Stimulated activated CD8-positive, alpha-beta memory T cell treated with anti-CD3 and anti-CD28 coated beads, Interleukin-7, amount 100 ng/mL, for 4 hours (primary cell): ENCODE data around the gene MASP1.
"Not testable (repeated sequence)": the region's sequence is repeated elsewhere in the genome, so short reads cannot be mapped to it uniquely, and the experiment has no call there.

ENCODE experiments used
- DNase-seq, 2 donors: peaks; one replicate each; pipeline ENCODE4 v3.0.0-alpha.2; 2020; ENCODE audit warnings: low read depth in 2 of 2

The MASP1 gene

DNA sequence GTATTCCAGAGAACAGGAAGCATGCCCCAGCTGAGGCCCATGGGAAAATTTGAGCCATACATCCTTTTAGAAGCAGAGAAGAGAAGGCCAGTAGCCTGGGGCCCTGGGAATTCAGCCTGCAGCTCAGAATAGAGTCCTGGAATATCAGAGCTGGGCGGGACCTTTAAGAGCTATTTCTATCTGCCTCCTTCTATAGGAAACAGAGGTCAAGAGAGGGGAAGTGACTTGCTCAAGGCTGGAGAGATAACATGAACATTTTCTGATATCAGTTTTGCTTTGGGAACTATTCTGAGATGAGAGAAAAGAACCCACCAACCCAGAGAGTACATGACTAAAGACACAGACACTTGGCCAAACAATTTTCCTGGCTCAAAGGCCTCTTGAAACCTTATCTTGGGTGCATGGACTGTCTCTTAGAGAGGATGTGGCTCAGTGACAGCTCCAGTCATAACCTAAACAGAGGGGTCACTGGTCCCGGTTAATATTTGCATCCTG lies 26.0 kb downstream of the MASP1 start:
- no peak for DNase-seq

DNA sequence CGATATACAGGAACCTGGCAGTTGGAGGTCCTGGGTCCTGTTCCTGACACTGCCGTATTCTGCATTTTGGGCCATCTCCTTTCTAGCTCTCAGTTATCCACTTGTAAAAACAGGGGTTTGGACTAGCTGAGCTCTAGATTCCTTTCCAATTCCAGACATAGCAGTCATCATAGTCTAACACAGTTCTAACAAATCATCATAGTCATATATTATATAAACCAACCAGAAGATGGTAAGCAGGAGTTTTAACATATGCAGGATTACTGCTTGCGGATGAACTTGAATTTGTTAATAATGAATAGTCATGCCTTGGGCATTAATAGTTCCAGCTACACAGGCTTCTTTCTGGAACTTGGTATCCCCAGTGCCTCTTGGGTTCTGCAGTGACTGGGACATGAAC lies 26.6 kb downstream of the MASP1 start:
- DNase-seq = no peak

GRCh38 chr3:187264021-187264420 lies 27.5 kb downstream of the MASP1 start:
- no peak for DNase-seq

DNA sequence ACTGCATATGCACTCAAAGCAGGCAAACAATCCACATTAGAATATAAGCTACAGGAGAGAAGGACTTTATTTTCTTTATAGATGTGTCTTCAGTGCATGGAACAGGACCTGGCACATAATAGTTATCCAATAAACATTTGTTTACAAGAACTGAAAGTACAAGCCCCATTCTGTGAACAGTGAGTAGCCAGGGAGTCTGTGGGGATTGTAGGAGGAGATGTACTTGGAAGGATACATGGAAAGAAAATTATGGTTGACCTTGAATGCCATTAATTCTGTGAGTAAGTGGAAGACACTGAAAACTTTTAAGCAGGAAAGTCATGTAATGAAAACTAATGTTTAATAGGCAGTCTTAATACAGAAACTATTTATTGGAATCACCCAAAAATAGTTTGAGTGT lies 28.3 kb downstream of the MASP1 start:
- no peak for DNase-seq

DNA sequence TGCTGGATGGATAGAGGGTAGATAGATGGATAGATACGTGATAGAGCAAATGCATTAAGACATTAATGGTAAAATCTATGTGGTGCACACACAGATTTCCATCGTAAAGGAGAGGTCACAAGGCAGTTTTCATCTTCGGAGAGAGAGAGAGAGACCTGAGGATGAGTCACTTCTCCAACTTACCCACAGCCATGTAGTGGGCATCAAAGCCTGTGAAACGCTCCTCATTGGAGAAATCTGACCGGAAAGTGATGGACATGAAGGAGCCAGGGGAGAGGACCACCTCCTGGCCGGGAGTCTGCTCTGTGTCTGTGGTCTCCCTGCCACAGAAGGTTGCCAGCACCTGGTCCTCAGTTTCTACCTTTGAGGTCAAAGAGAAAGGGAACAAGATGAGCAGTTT lies 29.2 kb downstream of the MASP1 start:
- DNase-seq = no peak

DNA sequence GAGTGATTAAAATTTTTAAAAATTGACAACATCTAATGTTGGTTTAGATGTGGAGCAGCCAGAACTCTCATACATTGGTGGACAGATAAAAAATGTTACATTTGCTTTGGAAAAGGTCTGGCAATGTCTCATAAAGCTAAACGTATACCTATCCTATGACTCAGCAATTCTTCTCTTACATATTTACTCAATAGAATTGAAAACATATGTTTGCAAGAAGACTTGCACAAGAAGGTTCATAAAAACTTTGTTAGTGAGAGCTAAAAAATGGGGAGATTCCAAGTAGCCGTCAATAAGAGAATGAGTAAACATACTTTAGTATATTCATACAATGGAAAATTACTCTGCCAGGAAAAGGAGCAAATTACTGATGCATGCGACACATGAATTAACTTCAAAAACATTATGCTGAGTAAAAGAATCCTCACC lies 30.0 kb downstream of the MASP1 start:
- no peak for DNase-seq

DNA sequence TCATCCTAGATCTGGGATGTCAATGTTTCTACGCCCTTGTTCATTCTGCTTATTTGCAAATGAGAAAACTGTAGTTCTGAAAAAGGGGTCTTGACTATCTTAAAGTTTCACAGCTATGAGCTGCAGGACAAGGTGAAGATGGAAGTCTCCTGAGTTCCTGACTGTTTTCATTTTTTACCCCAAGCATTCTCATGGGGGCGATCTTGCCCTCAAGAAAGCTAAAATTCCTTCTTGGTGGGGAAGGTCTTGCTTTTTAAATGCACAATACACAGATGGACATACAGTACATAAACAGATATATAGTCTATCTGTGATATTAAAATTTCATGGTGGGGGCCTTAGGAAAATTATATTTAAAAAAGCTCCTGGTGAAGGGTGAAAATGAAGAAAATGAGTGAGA lies 32.4 kb downstream of the MASP1 start:
- DNase-seq = no peak

- no peak for DNase-seq
Measured at GRCh38 chr3:187257992-187258692, 33.4 kb downstream of the MASP1 start.

GRCh38 chr3:187257471-187257870 lies 34.1 kb downstream of the MASP1 start:
- DNase-seq = no peak

DNA sequence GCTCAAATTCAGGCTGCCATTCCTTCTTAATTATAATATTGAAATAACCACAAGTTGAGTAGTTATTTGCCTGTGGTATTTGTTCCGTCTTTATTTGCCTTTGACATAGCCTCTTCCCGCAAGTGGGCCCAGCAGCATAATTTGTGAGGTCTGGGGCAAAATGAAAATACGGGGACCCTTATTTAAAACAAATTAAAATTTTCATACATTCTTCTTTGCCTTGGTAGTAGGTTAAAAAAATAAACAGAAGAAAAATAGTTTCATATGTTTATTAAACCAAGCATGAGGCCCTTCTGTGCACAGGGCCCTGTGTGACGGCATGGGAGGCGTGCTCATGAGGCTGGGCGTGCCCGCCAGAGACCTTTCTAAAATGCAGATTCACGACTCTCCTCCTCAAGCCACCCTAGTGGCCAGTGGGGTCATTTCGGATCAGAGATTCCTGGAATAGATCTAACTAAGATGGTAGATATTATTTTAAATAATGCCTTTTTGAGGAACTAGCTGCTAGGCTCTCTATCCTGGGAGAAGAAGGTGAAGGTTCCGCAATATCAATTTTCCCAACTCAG lies 35.4 kb downstream of the MASP1 start:
- no peak for DNase-seq

DNA sequence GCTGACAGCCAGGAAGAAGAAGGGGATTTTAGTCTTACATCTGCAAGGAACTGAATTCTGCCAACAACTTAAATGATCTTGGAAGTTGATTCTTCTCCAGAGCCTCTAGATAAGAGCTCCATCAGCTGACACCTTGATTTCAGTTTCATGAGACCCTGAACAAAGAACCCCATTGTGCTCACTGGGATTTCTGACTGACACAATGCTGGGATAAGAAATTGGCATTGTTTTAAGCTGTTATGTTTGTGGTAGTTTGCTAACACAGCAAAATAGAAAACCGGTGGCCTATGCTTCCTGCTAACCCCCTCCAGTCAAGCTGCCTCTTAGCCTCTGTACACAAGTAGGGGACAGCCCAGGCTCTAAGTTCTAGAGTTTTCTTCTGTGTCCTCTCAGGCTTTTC lies 36.2 kb downstream of the MASP1 start:
- no peak for DNase-seq

DNA sequence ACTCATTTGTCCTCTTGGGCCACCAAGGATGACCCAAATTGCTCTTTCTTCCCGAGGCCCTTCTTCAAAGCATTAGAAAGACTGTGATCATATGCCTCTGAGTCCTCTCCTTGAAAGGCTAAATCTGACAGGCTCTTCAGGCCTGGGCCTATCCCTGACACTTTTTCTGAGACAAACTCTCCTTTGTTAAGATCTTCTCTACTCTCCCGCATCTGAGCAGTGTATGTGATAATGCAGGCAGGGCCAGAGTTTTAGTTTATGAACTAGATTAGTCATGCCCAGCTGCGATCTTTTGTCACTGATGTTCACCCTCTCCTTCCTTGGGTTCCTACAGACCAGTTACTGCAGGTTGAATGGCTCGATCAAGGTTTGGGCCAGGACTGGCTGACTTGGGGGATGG lies 39.2 kb downstream of the MASP1 start:
- no peak for DNase-seq

DNA sequence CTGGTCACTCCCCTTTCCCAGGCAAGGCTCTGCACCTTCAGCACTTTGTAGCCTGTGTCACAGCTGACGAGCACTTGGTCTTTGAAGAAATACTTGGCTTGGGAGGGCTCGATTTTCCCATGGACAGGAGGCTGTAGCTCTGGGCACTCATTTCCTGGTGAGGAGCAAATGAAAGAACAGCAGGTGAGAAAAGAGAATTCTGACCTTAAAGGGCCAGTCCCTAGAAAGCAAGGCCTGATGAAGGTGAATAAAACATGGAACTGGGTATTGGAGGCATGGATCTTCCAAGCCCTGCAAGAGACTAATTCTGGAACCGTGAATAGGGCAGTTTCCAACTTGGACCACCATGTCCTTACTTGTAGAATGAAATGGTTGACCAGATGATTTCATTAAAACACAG lies 39.9 kb downstream of the MASP1 start:
- DNase-seq = no peak

- no peak for DNase-seq
Measured at GRCh38 chr3:187247398-187247797, 44.1 kb downstream of the MASP1 start.

DNA sequence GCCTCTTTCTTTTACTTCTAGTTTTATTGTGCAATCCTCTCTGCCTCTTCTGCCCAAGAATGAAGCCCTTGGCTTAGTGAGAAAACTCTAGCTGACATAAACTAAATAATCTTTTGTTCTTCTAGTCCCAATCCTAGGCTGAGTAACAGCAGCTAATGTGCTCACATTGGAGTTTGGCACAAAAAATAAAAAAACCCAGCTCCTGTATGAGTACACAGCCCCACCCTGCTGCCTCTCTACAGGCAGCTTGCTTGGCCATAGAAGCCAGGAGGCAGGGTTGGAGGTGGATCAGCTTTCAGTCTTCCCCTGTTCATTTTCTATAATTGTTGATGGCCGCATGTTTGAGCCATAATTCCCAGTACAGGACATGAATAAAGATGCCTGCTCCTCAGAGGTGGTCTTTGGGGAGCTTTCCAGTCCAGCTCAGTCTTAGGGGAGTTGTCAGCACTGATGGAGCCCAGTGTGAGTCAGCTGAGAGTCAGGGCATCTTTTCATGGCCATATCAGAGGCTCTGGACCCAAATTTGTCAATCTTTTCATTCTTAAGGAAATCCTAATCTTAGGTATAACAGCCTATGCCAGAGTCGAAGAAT lies 47.5 kb downstream of the MASP1 start:
- no peak for DNase-seq

- DNase-seq = no peak
Measured at GRCh38 chr3:187242900-187243299, 48.6 kb downstream of the MASP1 start.

DNA sequence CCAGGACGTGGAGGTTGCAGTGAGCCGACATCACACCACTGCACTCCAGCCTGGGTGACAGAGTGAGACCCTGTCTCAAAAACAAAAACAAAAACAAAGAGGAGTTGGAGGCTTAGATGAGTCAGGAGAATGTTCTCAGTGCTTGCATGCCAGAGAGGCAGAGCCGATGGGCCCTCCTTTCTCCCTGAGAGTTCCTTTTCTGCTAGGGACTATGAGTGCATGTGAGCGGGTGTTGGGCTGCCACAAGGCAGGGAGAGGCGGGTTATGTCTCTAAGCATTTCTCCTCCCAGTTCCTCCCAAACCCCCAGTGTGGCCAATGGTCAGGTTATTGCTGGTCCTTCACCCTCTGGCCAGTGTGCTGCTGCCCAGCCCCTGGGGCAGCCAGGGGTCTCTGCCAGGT lies 49.1 kb downstream of the MASP1 start:
- DNase-seq = no peak

GRCh38 chr3:187238835-187239234 lies 52.7 kb downstream of the MASP1 start:
- DNase-seq = not testable (repeated sequence)

DNA sequence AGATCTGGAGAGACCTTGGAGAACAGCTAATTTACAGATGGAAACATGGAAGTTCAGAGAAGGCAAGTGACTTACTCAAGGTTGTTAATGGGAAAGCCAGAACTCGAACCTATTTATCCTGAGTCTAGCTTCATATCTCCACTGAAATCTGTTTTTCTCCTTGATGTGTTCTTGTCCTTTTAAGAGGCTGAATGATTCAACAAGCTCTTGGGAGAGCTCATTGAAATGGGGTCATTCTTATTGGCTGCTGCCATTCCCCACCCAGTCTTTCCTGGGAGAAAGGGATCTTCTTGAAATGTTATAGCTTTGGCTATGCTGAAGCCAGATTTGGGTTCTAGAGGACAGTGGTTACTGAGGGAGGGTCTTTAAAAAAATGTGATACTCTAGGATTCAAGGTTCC lies 53.3 kb downstream of the MASP1 start:
- DNase-seq = no peak

DNA sequence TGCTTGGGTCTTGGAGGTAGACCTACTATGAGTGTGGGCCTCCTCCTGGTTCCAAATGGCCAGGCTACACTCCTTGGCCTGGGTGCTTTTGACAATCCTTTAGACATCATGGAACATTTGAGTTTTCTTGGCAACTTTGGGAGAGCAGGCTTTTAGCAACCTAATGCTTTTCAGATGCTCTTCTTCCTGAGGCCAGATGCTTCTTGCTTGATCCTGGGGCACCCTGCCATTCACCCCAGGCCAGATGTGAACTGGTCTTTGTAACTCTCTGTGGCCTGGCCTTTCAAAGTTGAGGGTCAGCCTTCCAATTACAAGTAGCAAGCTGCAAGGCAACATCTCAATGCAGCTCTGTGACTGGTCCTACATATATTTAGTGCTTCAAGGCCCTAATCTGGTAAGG lies 53.8 kb downstream of the MASP1 start:
- DNase-seq = no peak

- DNase-seq = no peak
Measured at GRCh38 chr3:187236962-187237361, 54.6 kb downstream of the MASP1 start.

DNA sequence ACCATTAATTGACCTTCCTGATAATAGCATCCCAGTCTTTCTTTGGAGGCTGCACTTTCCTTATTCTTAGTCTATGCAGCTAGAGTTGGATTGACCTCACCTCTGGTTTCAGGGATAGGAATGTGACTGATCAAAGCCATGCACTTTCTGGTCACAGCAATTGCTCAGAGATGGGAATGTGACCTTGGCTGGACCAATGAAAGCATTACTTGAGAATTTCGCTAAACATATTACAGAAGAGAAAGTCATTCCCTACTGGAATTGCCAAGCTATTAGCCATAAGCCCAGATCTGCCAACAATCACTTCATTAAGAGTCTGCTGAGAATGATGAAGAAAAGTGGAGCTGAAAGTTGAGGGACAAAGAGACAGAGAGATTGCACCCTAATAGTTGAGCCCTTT lies 61.5 kb downstream of the MASP1 start:
- no peak for DNase-seq

GRCh38 chr3:187228740-187229139 lies 62.8 kb downstream of the MASP1 start:
- DNase-seq = no peak
